WERI-Rb-1 (cell line): ENCODE results near the gene FUT2.
"Not testable (repeated sequence)": the region's sequence is repeated elsewhere in the genome, so short reads cannot be mapped to it uniquely, and the experiment has no call there.

ENCODE experiments used
- DNase-seq: peaks from one replicate; pipeline ENCODE4 v3.0.0-alpha.2; 2020
- H3K27ac ChIP-seq: fragments of 250-450 bp; sonication (Bioruptor Pico); 2 replicates; pipeline ENCODE4 v1.5.1; 2020; ENCODE audit warnings: mild to moderate bottlenecking, moderate library complexity
- H3K27me3 ChIP-seq: fragments of 250-450 bp; sonication (Bioruptor Pico); 2 replicates; pipeline ENCODE4 v1.5.1; 2021; ENCODE audit warnings: mild to moderate bottlenecking, low read depth, moderate library complexity; ENCODE audit not compliant: insufficient read depth, severe bottlenecking
- H3K36me3 ChIP-seq: fragments of 250-450 bp; sonication (Bioruptor Pico); 2 replicates; pipeline ENCODE4 v1.5.1; 2020; ENCODE audit warnings: mild to moderate bottlenecking, moderate library complexity
- H3K4me3 ChIP-seq: 2 replicates; pipeline ENCODE4 v1.5.1; 2011; ENCODE audit warnings: low read depth, mild to moderate bottlenecking, control low read depth, low read length
- H3K9me3 ChIP-seq: fragments of 250-450 bp; sonication (Bioruptor Pico); 2 replicates; pipeline ENCODE4 v1.5.1; 2021; ENCODE audit warnings: mild to moderate bottlenecking, moderate library complexity; ENCODE audit not compliant: severe bottlenecking
- TF ChIP-seq, protein P1 (sequence below): IDR thresholded peaks from 2 replicates; pipeline ENCODE4 v1.5.1; 2011; ENCODE audit warnings: low read depth, mild to moderate bottlenecking, control low read depth, inconsistent platforms, low read length

Gene FUT2

DNA sequence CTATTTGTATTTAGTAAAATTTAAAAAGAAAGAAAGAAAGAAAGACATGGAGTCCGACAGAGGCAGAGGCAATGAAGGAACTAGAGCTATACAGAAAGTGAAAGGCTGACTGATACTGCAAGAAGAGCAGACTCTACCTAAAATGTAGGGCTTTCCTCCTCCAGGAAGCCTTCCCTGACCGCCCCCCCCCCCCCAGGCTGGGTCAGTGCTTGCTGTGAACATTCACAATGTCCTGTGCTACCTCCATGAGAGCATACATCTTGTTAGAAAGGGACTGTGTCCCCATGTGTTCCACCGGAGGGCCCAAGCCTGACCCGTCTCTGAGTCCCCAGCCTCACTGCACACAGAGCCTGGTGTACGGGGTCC is 44.1 kb upstream of the FUT2 start:
- no peak overlapping the region for H3K4me3 ChIP-seq
- DNase-seq, result no peak
- H3K36me3 ChIP-seq, result no peaks in the 10 kb centered on the region
- no peaks in the 10 kb centered on the region for H3K27me3 ChIP-seq
- H3K9me3 ChIP-seq, result no peaks in the 10 kb centered on the region
- TF ChIP-seq, protein P1, sequence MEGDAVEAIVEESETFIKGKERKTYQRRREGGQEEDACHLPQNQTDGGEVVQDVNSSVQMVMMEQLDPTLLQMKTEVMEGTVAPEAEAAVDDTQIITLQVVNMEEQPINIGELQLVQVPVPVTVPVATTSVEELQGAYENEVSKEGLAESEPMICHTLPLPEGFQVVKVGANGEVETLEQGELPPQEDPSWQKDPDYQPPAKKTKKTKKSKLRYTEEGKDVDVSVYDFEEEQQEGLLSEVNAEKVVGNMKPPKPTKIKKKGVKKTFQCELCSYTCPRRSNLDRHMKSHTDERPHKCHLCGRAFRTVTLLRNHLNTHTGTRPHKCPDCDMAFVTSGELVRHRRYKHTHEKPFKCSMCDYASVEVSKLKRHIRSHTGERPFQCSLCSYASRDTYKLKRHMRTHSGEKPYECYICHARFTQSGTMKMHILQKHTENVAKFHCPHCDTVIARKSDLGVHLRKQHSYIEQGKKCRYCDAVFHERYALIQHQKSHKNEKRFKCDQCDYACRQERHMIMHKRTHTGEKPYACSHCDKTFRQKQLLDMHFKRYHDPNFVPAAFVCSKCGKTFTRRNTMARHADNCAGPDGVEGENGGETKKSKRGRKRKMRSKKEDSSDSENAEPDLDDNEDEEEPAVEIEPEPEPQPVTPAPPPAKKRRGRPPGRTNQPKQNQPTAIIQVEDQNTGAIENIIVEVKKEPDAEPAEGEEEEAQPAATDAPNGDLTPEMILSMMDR, result no peak
- H3K27ac ChIP-seq, result no peak overlapping the region

GRCh38 chr19:48654299-48655059 is 41.3 kb upstream of the FUT2 start:
- no peaks in the 10 kb centered on the region for H3K27me3 ChIP-seq
- no peak overlapping the region for H3K4me3 ChIP-seq
- peak overlapping the region; percentile 56 for H3K27ac ChIP-seq
- DNase-seq, result peak; percentile 53
- H3K36me3 ChIP-seq, result no peaks in the 10 kb centered on the region
- TF ChIP-seq, protein P1, result no peak
- no peaks in the 10 kb centered on the region for H3K9me3 ChIP-seq

- no peaks in the 10 kb centered on the region for H3K9me3 ChIP-seq
- TF ChIP-seq, protein P1, result no peak
Measured at GRCh38 chr19:48656840-48657474, 38.8 kb upstream of the FUT2 start.

DNA sequence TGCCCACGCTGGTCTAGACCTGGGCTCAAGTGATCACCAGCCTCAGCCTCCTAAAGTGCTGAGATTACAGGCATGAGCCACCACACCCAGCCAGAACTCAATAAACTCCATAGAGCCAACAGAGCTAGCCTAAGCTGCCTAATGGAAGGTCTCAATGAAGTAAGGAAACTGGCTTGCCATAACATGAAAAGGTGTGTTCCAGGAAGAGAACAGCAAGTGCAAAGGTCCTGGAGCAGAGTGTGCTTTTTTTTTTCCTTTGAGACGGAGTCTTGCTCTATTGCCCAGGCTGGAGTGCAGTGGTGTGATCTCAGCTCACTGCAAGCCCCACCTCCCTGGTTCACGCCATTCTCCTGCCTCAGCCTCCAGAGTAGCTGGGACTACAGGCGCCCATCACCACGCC is 37.9 kb upstream of the FUT2 start:
- not testable (repeated sequence) for H3K4me3 ChIP-seq, H3K27ac ChIP-seq, H3K27me3 ChIP-seq, H3K9me3 ChIP-seq, DNase-seq, H3K36me3 ChIP-seq

More at GRCh38 chr19:48656840-48657474, 38.8 kb upstream of the FUT2 start:
- peak overlapping the region; percentile 23; the same call in 1 of the 2 replicates for H3K27ac ChIP-seq
- no peaks in the 10 kb centered on the region for H3K27me3 ChIP-seq
- no peaks in the 10 kb centered on the region for H3K36me3 ChIP-seq
- no peak for DNase-seq
- H3K4me3 ChIP-seq, result no peak overlapping the region

DNA sequence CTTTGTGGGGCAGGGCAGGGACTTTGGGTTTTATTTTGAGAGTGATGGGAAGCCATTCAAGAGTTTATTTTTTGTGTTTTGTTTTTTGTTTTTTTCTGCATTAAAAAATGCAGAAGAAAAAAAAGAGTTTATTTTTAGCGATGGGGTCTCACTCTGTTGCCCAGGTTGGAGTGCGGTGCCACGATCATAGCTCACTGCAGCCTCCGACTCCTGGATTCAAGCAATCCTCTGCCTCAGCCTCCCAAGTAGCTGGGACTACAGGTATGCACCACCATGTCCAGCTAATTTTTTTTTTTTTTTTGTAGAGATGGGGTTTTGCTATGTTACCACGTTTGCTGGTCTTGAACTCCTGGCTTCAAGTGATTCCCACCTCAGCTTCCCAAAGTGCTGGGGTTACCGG is 37.3 kb upstream of the FUT2 start:
- TF ChIP-seq, protein P1, result no peak
- H3K4me3 ChIP-seq, result no peak overlapping the region
- DNase-seq, result no peak
- no peak overlapping the region for H3K27ac ChIP-seq
- no peaks in the 10 kb centered on the region for H3K27me3 ChIP-seq
- H3K9me3 ChIP-seq, result no peaks in the 10 kb centered on the region
- no peaks in the 10 kb centered on the region for H3K36me3 ChIP-seq

DNA sequence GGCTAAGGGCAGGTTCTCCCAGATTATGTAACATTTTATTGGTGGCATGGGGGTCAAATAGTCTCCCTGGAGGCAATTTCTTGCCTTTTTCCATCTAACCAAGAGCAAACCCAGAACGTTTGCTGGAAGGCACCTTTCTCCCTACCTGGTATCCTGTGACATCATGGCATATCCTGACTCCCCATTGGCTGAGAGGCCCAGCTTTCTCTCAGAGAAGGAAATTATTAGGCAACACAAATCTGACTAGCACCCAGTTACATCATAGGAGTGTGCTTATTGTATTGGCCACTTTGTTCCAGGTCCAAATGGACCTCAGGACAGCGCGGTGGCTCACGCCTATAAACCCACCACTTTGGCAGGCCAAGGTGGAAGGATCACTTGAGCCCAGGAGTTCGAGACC is 36.0 kb upstream of the FUT2 start:
- no peak for DNase-seq
- TF ChIP-seq, protein P1, result no peak
- Histone ChIP-seq H3K27ac (no peak overlapping the region), H3K9me3 (no peaks in the 10 kb centered on the region), H3K27me3 (no peaks in the 10 kb centered on the region), H3K4me3 (no peak overlapping the region), H3K36me3 (no peaks in the 10 kb centered on the region)
